ENCODE data around the gene SEC11A.
"Not testable (repeated sequence)": the region's sequence is repeated elsewhere in the genome, so short reads cannot be mapped to it uniquely, and the experiment has no call there.

The SEC11A gene

GRCh38 chr15:84752195-84752594 lies 36.3 kb upstream of the SEC11A start:
- H3K9me3 Mint-ChIP-seq, result no peaks in the 10 kb centered on the region
- H3K27me3 Mint-ChIP-seq (ENCODE audit: low read depth, poor library complexity), result peaks cover 3% of the 10 kb centered on the region
- H3K36me3 Mint-ChIP-seq (ENCODE audit: low read depth), result peaks cover 9% of the 10 kb centered on the region
- H3K4me1 Mint-ChIP-seq, result peaks cover 62% of the 10 kb centered on the region
- no peak overlapping the region for H3K4me3 Mint-ChIP-seq
- TF ChIP-seq, protein P1, sequence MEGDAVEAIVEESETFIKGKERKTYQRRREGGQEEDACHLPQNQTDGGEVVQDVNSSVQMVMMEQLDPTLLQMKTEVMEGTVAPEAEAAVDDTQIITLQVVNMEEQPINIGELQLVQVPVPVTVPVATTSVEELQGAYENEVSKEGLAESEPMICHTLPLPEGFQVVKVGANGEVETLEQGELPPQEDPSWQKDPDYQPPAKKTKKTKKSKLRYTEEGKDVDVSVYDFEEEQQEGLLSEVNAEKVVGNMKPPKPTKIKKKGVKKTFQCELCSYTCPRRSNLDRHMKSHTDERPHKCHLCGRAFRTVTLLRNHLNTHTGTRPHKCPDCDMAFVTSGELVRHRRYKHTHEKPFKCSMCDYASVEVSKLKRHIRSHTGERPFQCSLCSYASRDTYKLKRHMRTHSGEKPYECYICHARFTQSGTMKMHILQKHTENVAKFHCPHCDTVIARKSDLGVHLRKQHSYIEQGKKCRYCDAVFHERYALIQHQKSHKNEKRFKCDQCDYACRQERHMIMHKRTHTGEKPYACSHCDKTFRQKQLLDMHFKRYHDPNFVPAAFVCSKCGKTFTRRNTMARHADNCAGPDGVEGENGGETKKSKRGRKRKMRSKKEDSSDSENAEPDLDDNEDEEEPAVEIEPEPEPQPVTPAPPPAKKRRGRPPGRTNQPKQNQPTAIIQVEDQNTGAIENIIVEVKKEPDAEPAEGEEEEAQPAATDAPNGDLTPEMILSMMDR (IDR thresholded peaks at IDR 0.05), result no peak
- no peak for DNase-seq
- peak overlapping the region; percentile 49 for H3K27ac Mint-ChIP-seq

DNA sequence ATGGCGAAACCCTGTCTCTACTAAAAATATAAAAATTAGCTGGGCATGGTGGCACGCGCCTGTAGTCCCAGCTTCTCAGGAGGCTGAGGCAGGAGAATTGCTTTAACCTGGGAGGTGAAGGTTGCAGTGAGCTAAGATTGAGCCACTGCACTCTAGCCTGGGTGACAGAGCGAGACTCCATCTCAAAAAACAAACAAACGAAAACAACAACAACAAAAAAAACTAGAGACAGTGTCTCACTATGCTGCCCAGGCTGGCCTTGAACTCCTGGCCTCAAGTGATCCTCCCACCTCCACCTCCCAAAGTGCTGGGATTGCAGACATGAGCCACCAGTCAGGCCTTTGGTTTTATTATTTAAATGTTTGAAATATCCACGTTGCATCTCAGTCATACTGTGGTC lies 35.8 kb upstream of the SEC11A start:
- H3K9me3 Mint-ChIP-seq; H3K27ac Mint-ChIP-seq; DNase-seq; H3K4me3 Mint-ChIP-seq; H3K27me3 Mint-ChIP-seq (ENCODE audit: low read depth, poor library complexity); H3K36me3 Mint-ChIP-seq (ENCODE audit: low read depth): not testable (repeated sequence)
- peaks cover 65% of the 10 kb centered on the region for H3K4me1 Mint-ChIP-seq

DNA sequence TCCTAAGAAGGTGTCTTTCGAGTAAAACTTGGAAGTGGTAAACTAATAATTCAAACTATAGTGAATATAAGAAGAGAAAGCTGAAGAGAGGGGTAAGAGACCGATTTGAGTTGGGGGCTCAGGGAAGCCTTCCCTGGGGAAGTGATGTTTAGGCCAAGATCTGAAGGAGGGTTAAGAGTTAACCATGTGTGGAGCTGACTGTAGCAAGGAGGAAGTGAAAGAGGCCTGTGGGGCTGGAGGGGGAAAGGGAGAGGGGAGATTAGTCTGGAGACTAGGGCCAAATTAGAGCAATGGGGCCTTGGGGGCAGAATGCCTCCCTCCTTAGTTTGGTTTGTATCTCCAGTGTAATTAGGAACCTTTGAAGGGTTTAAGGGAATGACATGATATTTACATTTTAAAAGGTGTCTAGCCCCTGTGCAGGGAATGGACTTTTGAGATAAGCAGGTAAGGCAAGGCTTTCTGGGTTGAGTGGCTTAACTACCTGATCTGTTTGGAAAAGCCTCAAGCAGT lies 34.7 kb upstream of the SEC11A start:
- DNase-seq, result no peak
- TF ChIP-seq, protein P1 (IDR thresholded peaks at IDR 0.05), result no peak
- H3K36me3 Mint-ChIP-seq (ENCODE audit: low read depth), result peaks cover 9% of the 10 kb centered on the region
- no peaks in the 10 kb centered on the region for H3K9me3 Mint-ChIP-seq
- peak overlapping the region; percentile 95 for H3K4me3 Mint-ChIP-seq
- peak overlapping the region; percentile 54 for H3K27ac Mint-ChIP-seq
- peaks cover 3% of the 10 kb centered on the region for H3K27me3 Mint-ChIP-seq (ENCODE audit: low read depth, poor library complexity)
- peaks cover 64% of the 10 kb centered on the region for H3K4me1 Mint-ChIP-seq

GRCh38 chr15:84749111-84749991 lies 33.4 kb upstream of the SEC11A start:
- Mint-ChIP-seq H3K4me1 (peaks cover 70% of the 10 kb centered on the region), H3K27ac (peak overlapping the region; percentile 99), H3K4me3 (peak overlapping the region; percentile 95), H3K36me3 (ENCODE audit: low read depth) (peaks cover 9% of the 10 kb centered on the region), H3K9me3 (no peaks in the 10 kb centered on the region), H3K27me3 (ENCODE audit: low read depth, poor library complexity) (peaks cover 3% of the 10 kb centered on the region)
- DNase-seq, result peak; percentile 38
- TF ChIP-seq, protein P1 (IDR thresholded peaks at IDR 0.05), result no peak

DNA sequence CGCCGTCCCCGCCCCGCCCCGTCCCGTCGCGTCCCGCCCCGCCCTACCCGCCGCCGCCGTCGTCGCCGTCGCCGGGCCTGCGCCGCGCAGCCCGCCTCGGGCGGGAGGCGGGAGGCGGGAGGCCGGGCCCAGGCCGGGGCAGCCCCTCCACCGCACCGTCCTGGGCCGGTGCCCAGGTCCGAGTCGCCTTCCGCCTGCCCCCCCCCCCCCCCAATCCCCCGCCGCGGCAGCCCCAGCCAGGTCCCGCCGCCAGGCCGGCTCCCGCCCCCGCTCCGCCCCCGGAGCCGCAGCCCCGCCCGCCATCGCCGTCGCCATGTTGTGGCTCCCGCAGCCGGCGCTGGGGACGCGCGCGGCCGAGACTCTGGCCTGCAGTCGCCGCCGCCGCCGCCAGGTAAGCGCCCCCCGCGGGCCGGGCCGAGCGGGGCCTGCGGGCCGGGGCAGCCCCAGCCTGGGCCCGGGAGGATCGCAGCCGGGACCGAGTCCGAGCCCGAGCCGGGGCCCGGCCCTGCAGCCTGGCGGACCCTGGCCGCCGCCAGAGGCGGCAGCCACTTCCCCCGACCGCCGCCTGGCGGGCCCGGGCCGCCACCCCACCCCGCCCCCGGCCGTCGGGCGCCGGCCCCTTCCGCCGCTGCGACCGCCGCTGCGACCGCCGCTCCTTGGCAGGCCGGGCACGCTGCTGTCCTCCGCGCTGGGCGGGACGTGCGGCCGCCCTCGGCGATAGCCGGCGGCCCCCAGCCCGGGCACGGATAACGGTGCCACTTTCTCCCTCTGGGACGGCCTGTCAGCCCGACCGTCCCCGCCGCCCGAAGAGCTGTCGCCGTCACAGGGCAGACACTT lies 32.6 kb upstream of the SEC11A start, which contains the start of gene ZNF592:
ZNF592 (plus strand) TSS at position 319 of the 837 bp plus-strand sequence. CDS start 34,084 bp downstream, outside the sequence.
- DNase-seq, result peak; percentile 82
- Mint-ChIP-seq H3K27ac (peak within 1 kb of the TSS; percentile 99), H3K4me1 (peaks cover 67% of the 10 kb centered on the region), H3K36me3 (ENCODE audit: low read depth) (peaks cover 5% of the 10 kb centered on the region), H3K9me3 (no peaks in the 10 kb centered on the region), H3K27me3 (ENCODE audit: low read depth, poor library complexity) (peaks cover 3% of the 10 kb centered on the region), H3K4me3 (peak within 1 kb of the TSS; percentile 95)
- TF ChIP-seq, protein P1 (IDR thresholded peaks at IDR 0.05), result no peak

Data from nephron progenitor cell (in vitro differentiated cells).